WTC11 (cell line): Measurements from ENCODE around the gene HYAL2. TPM values are rescaled to one million over a fixed set of nuclear protein-coding genes. Genes with fewer than 3 reads are reported as not detected.

Experiments used
- ATAC-seq: fragments of 200-7000 bp; cut with Tn5 transposase; 2 replicates; pipeline ENCODE4 v1.10.0; 2021; ENCODE audit warnings: mild to moderate bottlenecking, moderate library complexity
- CTCF ChIA-PET: fragments of 300-600 bp; sonication (Branson Sonifier 250); formaldehyde crosslinking; loops from one replicate; lab custom pipeline; 2021; ENCODE audit warnings: antibody characterized with exemption; lab: Charles Lee
- POLR2A ChIA-PET: fragments of 350-600 bp; sonication (Branson Sonifier 250); formaldehyde crosslinking; loops from one replicate; lab custom pipeline; 2021; ENCODE audit warnings: antibody characterized with exemption; lab: Charles Lee
- DNase-seq: peaks from one replicate; pipeline ENCODE4 v3.0.0; 2021; ENCODE audit warnings: low spot score
- H3K27ac Mint-ChIP-seq: 2 replicates; pipeline ENCODE4 v1.8.0; 2021; ENCODE audit warnings: mixed read lengths
- H3K27me3 Mint-ChIP-seq: 2 replicates; pipeline ENCODE4 v1.8.0; 2021; ENCODE audit warnings: low read depth, mild to moderate bottlenecking, moderate library complexity, mixed read lengths
- H3K36me3 Mint-ChIP-seq: 2 replicates; pipeline ENCODE4 v1.8.0; 2021; ENCODE audit warnings: mixed read lengths
- H3K4me1 Mint-ChIP-seq: 2 replicates; pipeline ENCODE4 v1.8.0; 2022; ENCODE audit warnings: mixed read lengths
- H3K4me3 Mint-ChIP-seq: 2 replicates; pipeline ENCODE4 v1.8.0; 2021; ENCODE audit warnings: mild to moderate bottlenecking, moderate library complexity, mixed read lengths
- H3K9me3 Mint-ChIP-seq: 2 replicates; pipeline ENCODE4 v1.8.0; 2021; ENCODE audit warnings: mixed read lengths
- CREB1 ChIP-seq: sonication (generic); formaldehyde crosslinking; IDR thresholded peaks from 2 replicates; pipeline ENCODE4 v1.8.0; 2023; ENCODE audit warnings: mild to moderate bottlenecking, missing genetic modification reagents
- ELF4 ChIP-seq: sonication (generic); formaldehyde crosslinking; IDR thresholded peaks from 2 replicates; pipeline ENCODE4 v1.8.1; 2022; ENCODE audit warnings: low read depth, mild to moderate bottlenecking, moderate library complexity, missing genetic modification reagents
- EMX1 ChIP-seq: fragments of 250-450 bp; sonication (Bioruptor Pico); IDR thresholded peaks from 2 replicates; pipeline ENCODE4 v1.8.0; 2021; ENCODE audit warnings: mild to moderate bottlenecking
- NR3C1 ChIP-seq: sonication (generic); formaldehyde crosslinking; conservative IDR thresholded peaks from 2 replicates; pipeline ENCODE4 v1.8.1; 2023; ENCODE audit warnings: low read depth, mild to moderate bottlenecking, missing genetic modification reagents
- SP1 ChIP-seq: sonication (generic); formaldehyde crosslinking; conservative IDR thresholded peaks from 2 replicates; pipeline ENCODE4 v1.8.1; 2022; ENCODE audit warnings: missing genetic modification reagents
- ZBTB21 ChIP-seq: sonication (generic); formaldehyde crosslinking; IDR thresholded peaks from 2 replicates; pipeline ENCODE4 v1.8.1; 2023; ENCODE audit warnings: mild to moderate bottlenecking, missing genetic modification reagents, borderline replicate concordance
- ZNF416 ChIP-seq: fragments of 250-450 bp; sonication (Bioruptor Pico); IDR thresholded peaks from 2 replicates; pipeline ENCODE4 v1.9.0; 2021; ENCODE audit warnings: mild to moderate bottlenecking, inconsistent platforms
- total RNA-seq: library from RNA; stranded (reverse); gene quantifications from 3 replicates; pipeline ENCODE4 v1.2.3, GENCODE V29; 2021
- TF ChIP-seq, protein P1 (sequence below): sonication (generic); formaldehyde crosslinking; IDR thresholded peaks from 2 replicates; pipeline ENCODE4 v1.8.0; 2022; ENCODE audit warnings: mild to moderate bottlenecking, missing genetic modification reagents
- TF ChIP-seq, protein P2 (sequence below): sonication (generic); formaldehyde crosslinking; IDR thresholded peaks from 2 replicates; pipeline ENCODE4 v1.8.1; 2023; ENCODE audit warnings: mild to moderate bottlenecking, missing genetic modification reagents, borderline replicate concordance
- TF ChIP-seq, protein P3 (sequence below): fragments of 250-450 bp; sonication (Bioruptor Pico); IDR thresholded peaks from 2 replicates; pipeline ENCODE4 v1.9.0; 2021; ENCODE audit warnings: mild to moderate bottlenecking, borderline replicate concordance
- TF ChIP-seq, protein P4 (sequence below): fragments of 200-600 bp; IDR thresholded peaks from 2 replicates; pipeline ENCODE4 v1.8.0; 2022; ENCODE audit warnings: antibody characterized with exemption
- TF ChIP-seq, protein P5 (sequence below): sonication (generic); formaldehyde crosslinking; IDR thresholded peaks from 2 replicates; pipeline ENCODE4 v1.8.0; 2022; ENCODE audit warnings: missing genetic modification reagents
- TF ChIP-seq, protein P6 (sequence below): fragments of 250-450 bp; sonication (Bioruptor Pico); IDR thresholded peaks from 2 replicates; pipeline ENCODE4 v2.1.2; 2022; ENCODE audit warnings: mild to moderate bottlenecking, moderate library complexity
- TF ChIP-seq, protein P7 (sequence below): fragments of 250-450 bp; sonication (Bioruptor Pico); IDR thresholded peaks from 2 replicates; pipeline ENCODE4 v1.9.0; 2021; ENCODE audit warnings: mild to moderate bottlenecking
- TF ChIP-seq, protein P8 (sequence below): sonication (generic); formaldehyde crosslinking; IDR thresholded peaks from 2 replicates; pipeline ENCODE4 v1.8.0; 2022; ENCODE audit warnings: mild to moderate bottlenecking, missing genetic modification reagents
- TF ChIP-seq, protein P9 (sequence below): sonication (generic); formaldehyde crosslinking; IDR thresholded peaks from 2 replicates; pipeline ENCODE4 v1.8.1; 2022; ENCODE audit warnings: low read depth, mild to moderate bottlenecking, moderate library complexity, missing genetic modification reagents, borderline replicate concordance

The HYAL2 gene
- total RNA-seq, 1 experiment from 2014 or later: 58.0 TPM

DNA sequence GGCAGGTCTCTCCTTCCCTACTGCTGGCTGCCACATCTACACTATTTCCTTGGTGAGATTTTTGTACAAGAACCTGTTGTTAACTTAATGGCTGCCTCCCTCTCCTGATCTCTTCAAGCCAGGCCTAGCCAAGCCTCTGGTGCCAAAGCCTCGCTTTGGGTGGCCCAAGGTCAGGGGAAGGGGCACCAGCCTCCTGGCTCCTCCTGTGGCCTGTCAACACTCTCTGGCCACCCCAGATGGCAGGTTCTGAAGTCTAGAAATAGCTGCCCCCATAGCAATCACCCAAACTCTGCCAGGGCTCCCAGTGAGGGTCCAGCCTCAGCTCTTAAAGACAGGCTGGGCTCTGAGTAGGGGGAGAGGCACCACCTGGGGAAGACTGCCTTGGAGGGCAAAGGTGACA, 35.3 kb downstream of the HYAL2 start:
- no peak overlapping the region for H3K4me3 Mint-ChIP-seq
- no peak for DNase-seq
- H3K27me3 Mint-ChIP-seq: no peaks in the 10 kb centered on the region; the same call in 1 of the 2 replicates
- CTCF ChIA-PET: interaction anchor here (0.6 kb wide), 1 partner anchor 24 kb away, joined by 3 read pairs; no protein-coding TSS in a partner anchor
- ATAC-seq: no peak
- H3K4me1 Mint-ChIP-seq: peaks cover 6% of the 10 kb centered on the region
- peaks cover 21% of the 10 kb centered on the region for H3K36me3 Mint-ChIP-seq
- no peaks in the 10 kb centered on the region for H3K9me3 Mint-ChIP-seq
- POLR2A ChIA-PET: no interaction called here
- no peak overlapping the region for H3K27ac Mint-ChIP-seq
- TF ChIP-seq, protein P1, sequence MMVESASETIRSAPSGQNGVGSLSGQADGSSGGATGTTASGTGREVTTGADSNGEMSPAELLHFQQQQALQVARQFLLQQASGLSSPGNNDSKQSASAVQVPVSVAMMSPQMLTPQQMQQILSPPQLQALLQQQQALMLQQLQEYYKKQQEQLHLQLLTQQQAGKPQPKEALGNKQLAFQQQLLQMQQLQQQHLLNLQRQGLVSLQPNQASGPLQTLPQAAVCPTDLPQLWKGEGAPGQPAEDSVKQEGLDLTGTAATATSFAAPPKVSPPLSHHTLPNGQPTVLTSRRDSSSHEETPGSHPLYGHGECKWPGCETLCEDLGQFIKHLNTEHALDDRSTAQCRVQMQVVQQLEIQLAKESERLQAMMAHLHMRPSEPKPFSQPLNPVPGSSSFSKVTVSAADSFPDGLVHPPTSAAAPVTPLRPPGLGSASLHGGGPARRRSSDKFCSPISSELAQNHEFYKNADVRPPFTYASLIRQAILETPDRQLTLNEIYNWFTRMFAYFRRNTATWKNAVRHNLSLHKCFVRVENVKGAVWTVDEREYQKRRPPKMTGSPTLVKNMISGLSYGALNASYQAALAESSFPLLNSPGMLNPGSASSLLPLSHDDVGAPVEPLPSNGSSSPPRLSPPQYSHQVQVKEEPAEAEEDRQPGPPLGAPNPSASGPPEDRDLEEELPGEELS (CRISPR knock-in tag): no peak
- TF ChIP-seq EMX1: no peak
- TF ChIP-seq NR3C1: no peak
- no peak for TF ChIP-seq ZNF416
- TF ChIP-seq, protein P2, sequence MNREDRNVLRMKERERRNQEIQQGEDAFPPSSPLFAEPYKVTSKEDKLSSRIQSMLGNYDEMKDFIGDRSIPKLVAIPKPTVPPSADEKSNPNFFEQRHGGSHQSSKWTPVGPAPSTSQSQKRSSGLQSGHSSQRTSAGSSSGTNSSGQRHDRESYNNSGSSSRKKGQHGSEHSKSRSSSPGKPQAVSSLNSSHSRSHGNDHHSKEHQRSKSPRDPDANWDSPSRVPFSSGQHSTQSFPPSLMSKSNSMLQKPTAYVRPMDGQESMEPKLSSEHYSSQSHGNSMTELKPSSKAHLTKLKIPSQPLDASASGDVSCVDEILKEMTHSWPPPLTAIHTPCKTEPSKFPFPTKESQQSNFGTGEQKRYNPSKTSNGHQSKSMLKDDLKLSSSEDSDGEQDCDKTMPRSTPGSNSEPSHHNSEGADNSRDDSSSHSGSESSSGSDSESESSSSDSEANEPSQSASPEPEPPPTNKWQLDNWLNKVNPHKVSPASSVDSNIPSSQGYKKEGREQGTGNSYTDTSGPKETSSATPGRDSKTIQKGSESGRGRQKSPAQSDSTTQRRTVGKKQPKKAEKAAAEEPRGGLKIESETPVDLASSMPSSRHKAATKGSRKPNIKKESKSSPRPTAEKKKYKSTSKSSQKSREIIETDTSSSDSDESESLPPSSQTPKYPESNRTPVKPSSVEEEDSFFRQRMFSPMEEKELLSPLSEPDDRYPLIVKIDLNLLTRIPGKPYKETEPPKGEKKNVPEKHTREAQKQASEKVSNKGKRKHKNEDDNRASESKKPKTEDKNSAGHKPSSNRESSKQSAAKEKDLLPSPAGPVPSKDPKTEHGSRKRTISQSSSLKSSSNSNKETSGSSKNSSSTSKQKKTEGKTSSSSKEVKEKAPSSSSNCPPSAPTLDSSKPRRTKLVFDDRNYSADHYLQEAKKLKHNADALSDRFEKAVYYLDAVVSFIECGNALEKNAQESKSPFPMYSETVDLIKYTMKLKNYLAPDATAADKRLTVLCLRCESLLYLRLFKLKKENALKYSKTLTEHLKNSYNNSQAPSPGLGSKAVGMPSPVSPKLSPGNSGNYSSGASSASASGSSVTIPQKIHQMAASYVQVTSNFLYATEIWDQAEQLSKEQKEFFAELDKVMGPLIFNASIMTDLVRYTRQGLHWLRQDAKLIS: no peak
- TF ChIP-seq, protein P3, sequence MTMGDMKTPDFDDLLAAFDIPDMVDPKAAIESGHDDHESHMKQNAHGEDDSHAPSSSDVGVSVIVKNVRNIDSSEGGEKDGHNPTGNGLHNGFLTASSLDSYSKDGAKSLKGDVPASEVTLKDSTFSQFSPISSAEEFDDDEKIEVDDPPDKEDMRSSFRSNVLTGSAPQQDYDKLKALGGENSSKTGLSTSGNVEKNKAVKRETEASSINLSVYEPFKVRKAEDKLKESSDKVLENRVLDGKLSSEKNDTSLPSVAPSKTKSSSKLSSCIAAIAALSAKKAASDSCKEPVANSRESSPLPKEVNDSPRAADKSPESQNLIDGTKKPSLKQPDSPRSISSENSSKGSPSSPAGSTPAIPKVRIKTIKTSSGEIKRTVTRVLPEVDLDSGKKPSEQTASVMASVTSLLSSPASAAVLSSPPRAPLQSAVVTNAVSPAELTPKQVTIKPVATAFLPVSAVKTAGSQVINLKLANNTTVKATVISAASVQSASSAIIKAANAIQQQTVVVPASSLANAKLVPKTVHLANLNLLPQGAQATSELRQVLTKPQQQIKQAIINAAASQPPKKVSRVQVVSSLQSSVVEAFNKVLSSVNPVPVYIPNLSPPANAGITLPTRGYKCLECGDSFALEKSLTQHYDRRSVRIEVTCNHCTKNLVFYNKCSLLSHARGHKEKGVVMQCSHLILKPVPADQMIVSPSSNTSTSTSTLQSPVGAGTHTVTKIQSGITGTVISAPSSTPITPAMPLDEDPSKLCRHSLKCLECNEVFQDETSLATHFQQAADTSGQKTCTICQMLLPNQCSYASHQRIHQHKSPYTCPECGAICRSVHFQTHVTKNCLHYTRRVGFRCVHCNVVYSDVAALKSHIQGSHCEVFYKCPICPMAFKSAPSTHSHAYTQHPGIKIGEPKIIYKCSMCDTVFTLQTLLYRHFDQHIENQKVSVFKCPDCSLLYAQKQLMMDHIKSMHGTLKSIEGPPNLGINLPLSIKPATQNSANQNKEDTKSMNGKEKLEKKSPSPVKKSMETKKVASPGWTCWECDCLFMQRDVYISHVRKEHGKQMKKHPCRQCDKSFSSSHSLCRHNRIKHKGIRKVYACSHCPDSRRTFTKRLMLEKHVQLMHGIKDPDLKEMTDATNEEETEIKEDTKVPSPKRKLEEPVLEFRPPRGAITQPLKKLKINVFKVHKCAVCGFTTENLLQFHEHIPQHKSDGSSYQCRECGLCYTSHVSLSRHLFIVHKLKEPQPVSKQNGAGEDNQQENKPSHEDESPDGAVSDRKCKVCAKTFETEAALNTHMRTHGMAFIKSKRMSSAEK (CRISPR knock-in tag): no peak
- TF ChIP-seq, protein P4, sequence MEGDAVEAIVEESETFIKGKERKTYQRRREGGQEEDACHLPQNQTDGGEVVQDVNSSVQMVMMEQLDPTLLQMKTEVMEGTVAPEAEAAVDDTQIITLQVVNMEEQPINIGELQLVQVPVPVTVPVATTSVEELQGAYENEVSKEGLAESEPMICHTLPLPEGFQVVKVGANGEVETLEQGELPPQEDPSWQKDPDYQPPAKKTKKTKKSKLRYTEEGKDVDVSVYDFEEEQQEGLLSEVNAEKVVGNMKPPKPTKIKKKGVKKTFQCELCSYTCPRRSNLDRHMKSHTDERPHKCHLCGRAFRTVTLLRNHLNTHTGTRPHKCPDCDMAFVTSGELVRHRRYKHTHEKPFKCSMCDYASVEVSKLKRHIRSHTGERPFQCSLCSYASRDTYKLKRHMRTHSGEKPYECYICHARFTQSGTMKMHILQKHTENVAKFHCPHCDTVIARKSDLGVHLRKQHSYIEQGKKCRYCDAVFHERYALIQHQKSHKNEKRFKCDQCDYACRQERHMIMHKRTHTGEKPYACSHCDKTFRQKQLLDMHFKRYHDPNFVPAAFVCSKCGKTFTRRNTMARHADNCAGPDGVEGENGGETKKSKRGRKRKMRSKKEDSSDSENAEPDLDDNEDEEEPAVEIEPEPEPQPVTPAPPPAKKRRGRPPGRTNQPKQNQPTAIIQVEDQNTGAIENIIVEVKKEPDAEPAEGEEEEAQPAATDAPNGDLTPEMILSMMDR: no peak
- TF ChIP-seq, protein P5, sequence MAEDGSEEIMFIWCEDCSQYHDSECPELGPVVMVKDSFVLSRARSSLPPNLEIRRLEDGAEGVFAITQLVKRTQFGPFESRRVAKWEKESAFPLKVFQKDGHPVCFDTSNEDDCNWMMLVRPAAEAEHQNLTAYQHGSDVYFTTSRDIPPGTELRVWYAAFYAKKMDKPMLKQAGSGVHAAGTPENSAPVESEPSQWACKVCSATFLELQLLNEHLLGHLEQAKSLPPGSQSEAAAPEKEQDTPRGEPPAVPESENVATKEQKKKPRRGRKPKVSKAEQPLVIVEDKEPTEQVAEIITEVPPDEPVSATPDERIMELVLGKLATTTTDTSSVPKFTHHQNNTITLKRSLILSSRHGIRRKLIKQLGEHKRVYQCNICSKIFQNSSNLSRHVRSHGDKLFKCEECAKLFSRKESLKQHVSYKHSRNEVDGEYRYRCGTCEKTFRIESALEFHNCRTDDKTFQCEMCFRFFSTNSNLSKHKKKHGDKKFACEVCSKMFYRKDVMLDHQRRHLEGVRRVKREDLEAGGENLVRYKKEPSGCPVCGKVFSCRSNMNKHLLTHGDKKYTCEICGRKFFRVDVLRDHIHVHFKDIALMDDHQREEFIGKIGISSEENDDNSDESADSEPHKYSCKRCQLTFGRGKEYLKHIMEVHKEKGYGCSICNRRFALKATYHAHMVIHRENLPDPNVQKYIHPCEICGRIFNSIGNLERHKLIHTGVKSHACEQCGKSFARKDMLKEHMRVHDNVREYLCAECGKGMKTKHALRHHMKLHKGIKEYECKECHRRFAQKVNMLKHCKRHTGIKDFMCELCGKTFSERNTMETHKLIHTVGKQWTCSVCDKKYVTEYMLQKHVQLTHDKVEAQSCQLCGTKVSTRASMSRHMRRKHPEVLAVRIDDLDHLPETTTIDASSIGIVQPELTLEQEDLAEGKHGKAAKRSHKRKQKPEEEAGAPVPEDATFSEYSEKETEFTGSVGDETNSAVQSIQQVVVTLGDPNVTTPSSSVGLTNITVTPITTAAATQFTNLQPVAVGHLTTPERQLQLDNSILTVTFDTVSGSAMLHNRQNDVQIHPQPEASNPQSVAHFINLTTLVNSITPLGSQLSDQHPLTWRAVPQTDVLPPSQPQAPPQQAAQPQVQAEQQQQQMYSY: no peak
- TF ChIP-seq CREB1 (CRISPR knock-in tag): no peak
- TF ChIP-seq ELF4 (CRISPR knock-in tag): no peak
- TF ChIP-seq, protein P6, sequence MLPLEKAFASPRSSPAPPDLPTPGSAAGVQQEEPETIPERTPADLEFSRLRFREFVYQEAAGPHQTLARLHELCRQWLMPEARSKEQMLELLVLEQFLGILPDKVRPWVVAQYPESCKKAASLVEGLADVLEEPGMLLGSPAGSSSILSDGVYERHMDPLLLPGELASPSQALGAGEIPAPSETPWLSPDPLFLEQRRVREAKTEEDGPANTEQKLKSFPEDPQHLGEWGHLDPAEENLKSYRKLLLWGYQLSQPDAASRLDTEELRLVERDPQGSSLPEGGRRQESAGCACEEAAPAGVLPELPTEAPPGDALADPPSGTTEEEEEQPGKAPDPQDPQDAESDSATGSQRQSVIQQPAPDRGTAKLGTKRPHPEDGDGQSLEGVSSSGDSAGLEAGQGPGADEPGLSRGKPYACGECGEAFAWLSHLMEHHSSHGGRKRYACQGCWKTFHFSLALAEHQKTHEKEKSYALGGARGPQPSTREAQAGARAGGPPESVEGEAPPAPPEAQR (CRISPR knock-in tag): no peak
- TF ChIP-seq, protein P7, sequence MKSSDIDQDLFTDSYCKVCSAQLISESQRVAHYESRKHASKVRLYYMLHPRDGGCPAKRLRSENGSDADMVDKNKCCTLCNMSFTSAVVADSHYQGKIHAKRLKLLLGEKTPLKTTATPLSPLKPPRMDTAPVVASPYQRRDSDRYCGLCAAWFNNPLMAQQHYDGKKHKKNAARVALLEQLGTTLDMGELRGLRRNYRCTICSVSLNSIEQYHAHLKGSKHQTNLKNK (CRISPR knock-in tag): no peak
- TF ChIP-seq, protein P8, sequence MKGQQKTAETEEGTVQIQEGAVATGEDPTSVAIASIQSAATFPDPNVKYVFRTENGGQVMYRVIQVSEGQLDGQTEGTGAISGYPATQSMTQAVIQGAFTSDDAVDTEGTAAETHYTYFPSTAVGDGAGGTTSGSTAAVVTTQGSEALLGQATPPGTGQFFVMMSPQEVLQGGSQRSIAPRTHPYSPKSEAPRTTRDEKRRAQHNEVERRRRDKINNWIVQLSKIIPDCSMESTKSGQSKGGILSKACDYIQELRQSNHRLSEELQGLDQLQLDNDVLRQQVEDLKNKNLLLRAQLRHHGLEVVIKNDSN: no peak
- TF ChIP-seq ZBTB21 (CRISPR knock-in tag): no peak
- TF ChIP-seq, protein P9, sequence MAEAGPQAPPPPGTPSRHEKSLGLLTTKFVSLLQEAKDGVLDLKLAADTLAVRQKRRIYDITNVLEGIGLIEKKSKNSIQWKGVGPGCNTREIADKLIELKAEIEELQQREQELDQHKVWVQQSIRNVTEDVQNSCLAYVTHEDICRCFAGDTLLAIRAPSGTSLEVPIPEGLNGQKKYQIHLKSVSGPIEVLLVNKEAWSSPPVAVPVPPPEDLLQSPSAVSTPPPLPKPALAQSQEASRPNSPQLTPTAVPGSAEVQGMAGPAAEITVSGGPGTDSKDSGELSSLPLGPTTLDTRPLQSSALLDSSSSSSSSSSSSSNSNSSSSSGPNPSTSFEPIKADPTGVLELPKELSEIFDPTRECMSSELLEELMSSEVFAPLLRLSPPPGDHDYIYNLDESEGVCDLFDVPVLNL: no peak
- no peak for TF ChIP-seq SP1 (CRISPR knock-in tag)
